GM12878 (cell line): ENCODE measurements around the gene RHOXF2B. TPM values are rescaled to one million over a fixed set of nuclear protein-coding genes. Genes with fewer than 3 reads are reported as not detected.
"Not testable (repeated sequence)": the region's sequence is repeated elsewhere in the genome, so short reads cannot be mapped to it uniquely, and the experiment has no call there.

Experiments used
- ATAC-seq: fragments of 200-7000 bp; cut with Tn5 transposase; 3 replicates; pipeline ENCODE4 v1.9.1; 2020; ENCODE audit warnings: mild to moderate bottlenecking, moderate library complexity
- BruUV-seq: library from RNA; stranded (reverse); fragments of 400-500 nt; replicated peaks from 2 replicates; lab custom pipeline; 2021; lab: Mats Ljungman, UMichigan
- CTCF ChIA-PET: fragments of 300-600 bp; sonication (Branson Sonifier 250); formaldehyde crosslinking; extraction: SDS; loops from one replicate; lab custom pipeline; 2021; ENCODE audit warnings: inconsistent platforms; lab: Yijun Ruan, JAX
- POLR2A ChIA-PET: fragments of 350-600 bp; formaldehyde crosslinking; extraction: SDS; loops from one replicate; lab custom pipeline; 2021; ENCODE audit warnings: inconsistent platforms; lab: Charles Lee
- RAD21 ChIA-PET: fragments of 300-600 bp; sonication (Branson Sonifier 250); formaldehyde crosslinking; loops from one replicate; lab custom pipeline; 2023; ENCODE audit warnings: antibody characterized with exemption; ENCODE audit not compliant: unreplicated experiment; lab: Charles Lee
- SMC1A ChIA-PET: fragments of 300-600 bp; sonication (Branson Sonifier 250); formaldehyde crosslinking; loops from one replicate; lab custom pipeline; 2023; ENCODE audit not compliant: unreplicated experiment, uncharacterized antibody; lab: Charles Lee
- DNase-seq: peaks from one replicate; pipeline ENCODE4 v3.0.0-alpha.2; 2011; ENCODE audit warnings: low read depth, low spot score
- FAIRE-seq: peaks from 3 replicates; lab custom pipeline; 2011; peaks lifted over from hg19 to GRCh38; lab: Jason Lieb, UNC
- H2AFZ ChIP-seq: 2 replicates; pipeline ENCODE4 v1.6.0; 2011; ENCODE audit warnings: low read depth, low read length, control low read depth; ENCODE audit not compliant: control insufficient read depth
- H3K27ac ChIP-seq: 2 replicates; pipeline ENCODE4 v1.5.1; 2011; ENCODE audit warnings: control low read depth; ENCODE audit not compliant: control insufficient read depth, insufficient read depth
- H3K27me3 ChIP-seq, 2 experiments: replicated peaks in 1 of 2; 2 replicates each; pipeline versions ENCODE4 v1.6.0 to v1.6.1; 2011; ENCODE audit warnings: low read length in 1 of 2; ENCODE audit not compliant: control insufficient read depth in 2 of 2, insufficient read depth in 2 of 2
- H3K36me3 ChIP-seq, 2 experiments: 2 replicates each; pipeline ENCODE4 v1.5.1; 2011; ENCODE audit warnings: low read length in 1 of 2; ENCODE audit not compliant: control insufficient read depth in 2 of 2, insufficient read depth in 2 of 2
- H3K4me1 ChIP-seq: 2 replicates; pipeline ENCODE4 v1.6.1; 2011; ENCODE audit warnings: mild to moderate bottlenecking, low read length, moderate library complexity, mixed read lengths; ENCODE audit not compliant: control insufficient read depth, insufficient read depth
- H3K4me2 ChIP-seq: 2 replicates; pipeline ENCODE4 v1.6.0; 2011; ENCODE audit warnings: control low read depth; ENCODE audit not compliant: control insufficient read depth, insufficient read depth
- H3K4me3 ChIP-seq: fragments of 200-600 bp; sonication (generic); 2 replicates; pipeline ENCODE4 v1.5.1; 2016
- H3K79me2 ChIP-seq: 2 replicates; pipeline ENCODE4 v1.6.0; 2011; ENCODE audit warnings: low read length; ENCODE audit not compliant: control insufficient read depth, insufficient read depth
- H3K9ac ChIP-seq: 2 replicates; pipeline ENCODE4 v1.8.0; 2011; ENCODE audit warnings: low read length, control low read depth, mixed read lengths; ENCODE audit not compliant: control insufficient read depth, insufficient read depth
- H3K9me3 ChIP-seq: replicated peaks from 3 replicates; pipeline ENCODE4 v1.5.1; 2011; ENCODE audit warnings: mild to moderate bottlenecking, low read length; ENCODE audit not compliant: control insufficient read depth, insufficient read depth
- H4K20me1 ChIP-seq: 2 replicates; pipeline ENCODE4 v1.6.0; 2011; ENCODE audit not compliant: control insufficient read depth, insufficient read depth
- BACH1 ChIP-seq: fragments of 450-650 bp; IDR thresholded peaks from 2 replicates; pipeline ENCODE4 v1.6.1; 2017; ENCODE audit warnings: mild to moderate bottlenecking, borderline replicate concordance
- MEF2B ChIP-seq: fragments of 450-650 bp; IDR thresholded peaks from 2 replicates; pipeline ENCODE4 v1.6.1; 2018; ENCODE audit warnings: mild to moderate bottlenecking, moderate library complexity; ENCODE audit not compliant: partially characterized antibody, poor library complexity, severe bottlenecking
- MYC ChIP-seq: IDR thresholded peaks from 2 replicates; pipeline ENCODE4 v1.6.1; 2011; ENCODE audit warnings: mild to moderate bottlenecking, low read length, moderate library complexity, inconsistent platforms; ENCODE audit not compliant: insufficient read depth, insufficient replicate concordance, insufficient read length, severe bottlenecking
- SIN3A ChIP-seq: IDR thresholded peaks from 2 replicates; pipeline ENCODE4 v1.6.1; 2012; ENCODE audit warnings: low read depth, low read length, improper control_type of control experiment
- ZBTB11 ChIP-seq: fragments of 450-650 bp; formaldehyde crosslinking; IDR thresholded peaks from 2 replicates; pipeline ENCODE4 v1.5.0; 2022; ENCODE audit warnings: mild to moderate bottlenecking, missing genetic modification characterization
- ZNF24 ChIP-seq: fragments of 450-650 bp; IDR thresholded peaks from 2 replicates; pipeline ENCODE4 v1.6.1; 2017; ENCODE audit warnings: antibody characterized with exemption, mild to moderate bottlenecking
- ZNF622 ChIP-seq: fragments of 450-650 bp; IDR thresholded peaks from 2 replicates; pipeline ENCODE4 v1.6.1; 2017; ENCODE audit warnings: mild to moderate bottlenecking, inconsistent platforms
- WGBS: methylation state at CpG from one replicate; pipeline ENCODE4 v1.1.6; 2016; ENCODE audit warnings: low lambda C conversion rate; ENCODE audit not compliant: insufficient replicate concordance, insufficient coverage; ENCODE audit errors: missing lambda C conversion rate; 5-methylcytosine and 5-hydroxymethylcytosine counted together
- in situ Hi-C: fragments of 300-500 bp; cut with MboI; formaldehyde crosslinking; loops from 9 replicates; pipeline ENCODE4 v1.14.3; 2018; ENCODE audit warnings: mixed read lengths
- intact Hi-C: fragments of 100-400 bp; cut with micrococcal nuclease; formaldehyde crosslinking; loops from one replicate; pipeline ENCODE4 v1.14.2; 2022; ENCODE audit not compliant: unreplicated experiment
- polyA plus RNA-seq, 11 experiments: library from polyadenylated mRNA; depleted of rRNA in 4 of 11; unstranded in 6 of 11; stranded (reverse) in 5 of 11; fragments of >200 nt; fragmentation: Nextera tagmentation in 4 of 11; fragmentation: Illumina TruSeq in 1 of 11; extraction: Ambion mirVana in 4 of 11; extraction: Trizol in 1 of 11; gene quantifications; 1 replicate in 1 of 11; 2 replicates in 10 of 11; pipeline versions ENCODE4 v1.2.1 to v1.2.3, GENCODE V29; 2011 to 2016; ENCODE audit warnings: inconsistent platforms in 2 of 11, missing spikeins in 2 of 11, low read depth in 1 of 11
- total RNA-seq, 4 experiments: library from RNA; depleted of rRNA in 3 of 4; stranded (reverse); fragments of >200 nt in 3 of 4; fragmentation: Illumina TruSeq in 1 of 4; extraction: Trizol in 1 of 4; gene quantifications; 2 replicates each; pipeline versions ENCODE4 v1.2.1 to v1.2.3, GENCODE V29; 2013 to 2021

The RHOXF2B gene
- total and polyA plus RNA-seq, 10 of the 15 experiments (the other 5 are each of a cell fraction or from before 2014, with no cell fraction given): 0.03 to 0.08 TPM; not detected in 8

- DNase-seq (no peak), FAIRE-seq (no peak), ATAC-seq (no peak)
- H3K27me3 ChIP-seq: no peaks in the 10 kb centered on the region
- no peak overlapping the region for H2AFZ ChIP-seq
- no peak overlapping the region for H3K9ac ChIP-seq
- H3K79me2 ChIP-seq: no peaks in the 10 kb centered on the region
- no peak overlapping the region for H3K4me2 ChIP-seq
- ChIA-PET POLR2A (interaction anchor here (0.9 kb wide), 1 partner anchor 26 kb away, joined by 3 read pairs; no protein-coding TSS in a partner anchor), SMC1A (interaction anchor here (1.1 kb wide), 1 partner anchor 39 kb away, joined by 4 read pairs; no protein-coding TSS in a partner anchor), CTCF (interaction anchor here (1.2 kb wide), 1 partner anchor 15 kb away, joined by 4 read pairs; no protein-coding TSS in a partner anchor), RAD21 (no interaction called here)
- H3K4me1 ChIP-seq: no peaks in the 10 kb centered on the region
- no peak for TF ChIP-seq MYC
- no peak for TF ChIP-seq ZNF24
- no peak for TF ChIP-seq SIN3A
- no peak for TF ChIP-seq ZBTB11 (CRISPR knock-in tag)
- no peak for TF ChIP-seq ZNF622
- TF ChIP-seq MEF2B: no peak
- TF ChIP-seq BACH1: no peak
- 4% methylated on average over 1 of the region's 1 CpG for WGBS
- H3K27ac ChIP-seq: no peak overlapping the region
- no peak overlapping the region for H3K4me3 ChIP-seq
- in situ Hi-C loops (loop anchor here (25.0 kb wide), 1 partner anchor 103 kb away; no protein-coding TSS in a partner anchor), intact Hi-C loops (no loop called here)
- no TSS peak for BruUV-seq
- H4K20me1 ChIP-seq: no peaks in the 10 kb centered on the region
- no peaks in the 10 kb centered on the region for H3K36me3 ChIP-seq
- H3K9me3 ChIP-seq: no peaks in the 10 kb centered on the region
Measured at GRCh38 chrX:120109378-120109777, 31.9 kb upstream of the RHOXF2B start.

GRCh38 chrX:120104707-120105106, 27.2 kb upstream of the RHOXF2B start:
- POLR2A ChIA-PET, H3K4me2 ChIP-seq, FAIRE-seq, ATAC-seq, DNase-seq, H4K20me1 ChIP-seq, H3K79me2 ChIP-seq, H3K4me3 ChIP-seq, intact Hi-C loops, H3K27me3 ChIP-seq, H3K4me1 ChIP-seq, RAD21 ChIA-PET, BruUV-seq, H2AFZ ChIP-seq, H3K9ac ChIP-seq, H3K9me3 ChIP-seq, CTCF ChIA-PET, SMC1A ChIA-PET, H3K36me3 ChIP-seq, H3K27ac ChIP-seq: not testable (repeated sequence)
- in situ Hi-C loops: loop anchor here (25.0 kb wide), 1 partner anchor 108 kb away; no protein-coding TSS in a partner anchor
- 58% methylated on average over 2 of the region's 2 CpGs for WGBS
